ENCODE measurements around the gene ATF6B. TPM values are rescaled to one million over a fixed set of nuclear protein-coding genes. Genes with fewer than 3 reads are reported as not detected.

Gene ATF6B
- 55.7 and 60.0 TPM in 2 replicates for total RNA-seq (2014; rRNA removed; shearing (Covaris generic))

DNA sequence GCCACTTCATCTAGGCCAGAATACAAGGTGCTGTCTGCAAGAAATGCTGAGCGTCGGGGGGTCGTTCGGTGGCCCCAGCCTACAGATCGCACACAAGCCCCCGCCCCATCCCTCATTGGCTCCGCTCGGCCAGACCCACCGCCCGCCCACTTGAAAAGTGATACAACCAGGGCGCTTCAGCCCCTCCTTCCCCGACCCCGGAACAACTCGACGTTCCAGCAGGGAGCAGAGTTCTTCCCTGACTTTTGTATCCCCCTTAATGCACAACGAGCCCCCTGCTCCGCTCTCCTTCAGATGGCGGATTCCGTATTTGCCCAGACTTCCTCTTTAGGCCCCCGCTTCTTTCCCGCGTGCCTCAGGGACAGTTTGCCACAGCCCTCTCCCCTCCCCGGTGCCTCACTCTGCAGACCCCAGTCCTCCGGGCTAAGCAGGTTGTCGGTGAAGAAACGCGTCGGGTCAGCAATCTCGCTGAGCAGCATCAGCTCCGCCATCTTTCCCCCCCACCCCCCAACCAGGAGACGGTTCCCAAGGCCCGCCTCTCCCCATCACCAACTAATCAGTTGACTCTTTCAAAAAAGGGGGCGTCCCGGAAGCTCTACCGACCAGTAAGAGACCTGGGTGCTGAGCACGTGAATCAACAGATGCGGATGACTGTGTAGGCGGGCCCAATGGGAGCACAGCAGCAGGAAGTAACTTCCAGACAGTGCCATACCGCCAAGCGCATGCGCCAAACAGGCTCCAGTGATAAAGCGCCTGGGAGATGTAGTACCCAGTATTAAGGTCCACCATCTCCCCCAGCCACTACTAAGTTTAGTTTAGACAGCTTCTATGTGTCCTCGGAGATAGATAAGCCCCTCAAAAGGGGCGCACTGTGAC lies at the start of gene ATF6B:
Gene ATF6B, minus strand, starts transcription at position 530 of the 876 bp plus-strand sequence. Its CDS starts 39 bp downstream, at position 491.
- peak; percentile 97 for DNase-seq (ENCODE audit: low spot score)

- no peak for DNase-seq (ENCODE audit: low spot score)
Observed at GRCh38 chr6:32177183-32177787, 49.2 kb upstream of the ATF6B start.

- DNase-seq (ENCODE audit: low spot score) = no peak
Observed at GRCh38 chr6:32176476-32177182, 48.6 kb upstream of the ATF6B start.

DNA sequence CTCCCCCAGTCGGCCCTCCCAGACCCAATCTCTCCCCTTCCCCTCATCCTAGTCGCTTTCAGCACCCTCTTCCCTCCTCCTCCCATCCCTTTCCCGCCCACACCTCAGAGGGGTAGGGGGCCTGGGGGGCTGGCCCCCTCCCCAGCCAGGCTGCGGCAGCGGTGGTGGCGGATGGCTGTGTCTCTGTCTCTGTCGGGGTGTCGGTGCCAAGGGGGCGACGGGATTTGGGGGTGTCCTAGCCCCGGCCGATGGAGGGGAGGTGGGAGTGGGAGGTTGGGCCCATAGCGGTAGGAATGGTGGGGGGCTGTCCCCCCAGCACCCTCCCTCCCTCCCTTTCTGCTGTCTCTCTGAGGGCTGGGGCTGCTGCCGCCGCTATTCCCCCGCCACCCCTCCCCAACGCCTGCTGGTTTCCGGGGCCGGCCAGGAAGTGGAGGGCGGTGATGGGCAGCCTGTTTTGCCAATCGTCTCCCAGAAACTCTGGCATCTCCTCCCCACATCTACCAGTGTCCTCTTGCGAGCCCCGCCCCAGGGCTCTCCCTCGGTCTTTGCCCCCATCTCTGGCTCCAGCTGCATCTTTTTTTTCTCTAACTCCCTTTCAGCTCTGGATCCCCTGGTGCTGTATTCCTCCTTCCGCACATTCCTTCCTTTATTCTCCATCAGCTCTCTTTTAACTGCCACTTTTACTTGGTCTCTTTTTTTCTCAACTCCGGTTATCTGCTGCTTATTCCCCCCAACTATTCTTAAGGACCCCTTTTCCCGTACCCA lies 47.8 kb upstream of the ATF6B start, which contains the start of gene AGPAT1:
Gene AGPAT1, minus strand, starts transcription at position 374 of the 765 bp plus-strand sequence. CDS start 4,588 bp downstream, outside the sequence.
- DNase-seq (ENCODE audit: low spot score) = peak; percentile 93

- DNase-seq (ENCODE audit: low spot score) = no peak
Observed at GRCh38 chr6:32175322-32175710, 47.3 kb upstream of the ATF6B start.

- no peak for DNase-seq (ENCODE audit: low spot score)
Observed at GRCh38 chr6:32174416-32174815, 46.4 kb upstream of the ATF6B start.

DNA sequence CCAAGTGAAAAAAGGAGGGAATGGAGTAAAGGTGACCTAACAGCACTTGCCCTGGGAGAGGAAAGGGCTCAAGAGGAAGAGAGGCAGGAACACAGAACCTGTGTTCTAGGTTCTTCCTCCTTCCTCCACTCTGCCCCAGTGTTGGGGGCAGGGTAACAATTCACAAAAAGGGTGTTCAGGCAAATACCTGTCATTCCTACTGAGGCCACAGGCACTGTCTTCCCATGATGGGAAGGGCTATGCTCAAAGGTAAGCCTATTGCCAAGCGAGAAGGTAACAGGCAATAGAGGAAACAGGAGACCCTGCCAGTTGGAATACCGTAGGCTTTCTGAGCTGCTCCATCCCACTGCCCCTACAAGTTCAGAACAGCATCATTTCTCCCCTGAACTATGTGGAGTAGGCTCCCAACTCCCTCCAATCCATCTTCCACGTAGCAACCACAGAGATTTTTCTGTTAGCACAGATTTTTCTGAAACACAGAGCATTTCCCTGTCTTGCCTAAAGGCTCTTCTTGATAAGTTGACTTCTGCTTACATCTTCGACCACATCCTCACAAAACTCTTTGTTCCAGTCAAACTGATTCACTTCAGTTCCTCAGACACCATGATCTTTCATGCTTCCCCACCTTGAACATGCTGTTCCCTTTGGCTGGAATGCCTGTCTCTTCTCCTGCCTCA lies 45.1 kb upstream of the ATF6B start:
- DNase-seq (ENCODE audit: low spot score) = peak; percentile 22

- no peak for DNase-seq (ENCODE audit: low spot score)
Observed at GRCh38 chr6:32171234-32171633, 43.2 kb upstream of the ATF6B start.

DNA sequence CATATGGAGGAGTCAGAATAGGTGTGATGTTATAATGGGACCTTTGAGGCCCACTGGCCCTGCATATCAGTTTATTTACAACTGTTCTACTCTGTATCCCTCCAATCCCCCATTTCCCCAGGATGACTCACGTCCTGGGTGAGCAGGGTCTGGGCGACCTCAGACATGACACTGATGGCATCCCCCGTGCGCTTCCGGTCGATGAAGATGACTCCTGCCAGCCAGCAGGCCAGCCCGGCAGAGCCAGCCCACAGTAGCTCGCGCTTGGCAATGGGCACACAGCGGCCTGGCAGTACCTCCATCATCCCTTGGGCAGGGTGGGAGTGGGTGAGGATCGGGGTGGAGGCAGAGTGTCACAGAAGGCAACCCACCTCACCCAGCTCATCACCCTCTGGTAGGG lies 42.2 kb upstream of the ATF6B start:
- DNase-seq (ENCODE audit: low spot score) = no peak

GRCh38 chr6:32168807-32169591 lies 41.0 kb upstream of the ATF6B start:
- no peak for DNase-seq (ENCODE audit: low spot score)

DNA sequence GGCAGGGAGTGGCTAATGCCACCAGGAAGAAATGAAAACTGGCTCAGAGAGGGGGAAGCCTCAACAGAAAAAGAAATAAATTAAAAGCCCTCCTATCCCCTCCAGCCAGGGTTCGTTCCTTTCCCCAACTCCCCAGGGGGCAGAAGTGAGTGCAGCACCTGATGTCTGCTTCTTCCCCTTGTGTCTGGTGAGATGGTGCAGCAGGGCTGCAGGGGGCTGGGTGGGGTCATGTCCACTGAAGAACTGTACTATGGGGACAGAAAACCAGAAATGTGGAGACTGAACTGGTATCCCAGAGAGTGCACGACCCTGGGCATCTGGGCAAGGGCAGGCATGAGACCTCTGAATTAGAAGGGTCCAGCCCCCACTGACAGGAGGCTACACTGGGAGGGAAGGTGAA lies 40.3 kb upstream of the ATF6B start:
- DNase-seq (ENCODE audit: low spot score) = no peak

DNA sequence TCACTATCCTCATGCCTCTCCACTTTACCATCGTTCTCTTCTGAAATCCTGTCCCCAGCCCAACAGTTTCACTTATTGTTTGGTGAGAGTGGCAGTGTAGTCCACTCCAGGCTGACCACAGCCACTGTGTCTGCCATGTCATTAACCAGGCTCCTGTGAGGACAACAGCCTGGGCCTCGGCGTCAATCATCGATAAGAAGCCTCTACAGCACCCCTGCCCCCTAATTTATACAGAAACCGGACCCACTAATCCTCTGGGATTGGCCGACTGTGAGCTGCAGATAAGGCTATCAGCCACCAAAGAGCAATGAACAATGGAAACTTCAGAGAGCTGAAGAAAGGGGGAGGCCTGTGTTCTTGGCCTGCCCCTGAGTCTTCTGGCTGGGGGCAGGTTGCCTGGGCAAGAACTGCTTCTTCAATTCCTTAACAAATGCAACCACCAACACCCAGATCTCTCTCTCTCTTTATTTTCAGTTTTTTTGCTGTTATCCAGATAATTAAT lies 39.8 kb upstream of the ATF6B start:
- no peak for DNase-seq (ENCODE audit: low spot score)

DNA sequence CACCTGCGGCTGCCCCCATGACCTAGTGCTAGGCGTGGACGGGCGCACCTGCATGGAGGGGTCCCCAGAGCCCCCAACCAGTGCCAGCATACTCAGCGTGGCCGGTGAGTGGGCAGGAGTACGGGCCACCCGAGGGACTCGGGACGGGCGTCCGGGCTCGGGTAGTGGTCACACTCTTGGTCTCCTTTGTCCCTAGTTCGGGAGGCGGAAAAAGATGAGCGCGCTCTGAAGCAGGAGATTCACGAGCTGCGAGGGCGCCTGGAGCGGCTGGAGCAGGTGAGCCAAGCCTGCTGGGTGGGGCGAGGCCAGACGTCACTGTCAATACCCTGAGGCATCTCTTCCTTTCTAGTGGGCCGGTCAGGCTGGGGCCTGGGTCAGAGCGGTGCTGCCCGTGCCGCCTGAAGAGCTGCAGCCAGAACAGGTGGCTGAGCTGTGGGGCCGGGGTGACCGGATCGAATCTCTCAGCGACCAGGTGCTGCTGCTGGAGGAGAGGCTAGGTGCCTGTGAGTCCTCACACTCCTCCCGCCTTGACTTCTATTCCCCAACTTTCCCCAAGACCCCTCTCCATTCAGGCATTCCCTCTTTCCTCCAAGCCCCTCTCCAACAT lies 39.2 kb upstream of the ATF6B start:
- no peak for DNase-seq (ENCODE audit: low spot score)

GRCh38 chr6:32166411-32167061 lies 38.5 kb upstream of the ATF6B start:
- DNase-seq (ENCODE audit: low spot score) = no peak

DNA sequence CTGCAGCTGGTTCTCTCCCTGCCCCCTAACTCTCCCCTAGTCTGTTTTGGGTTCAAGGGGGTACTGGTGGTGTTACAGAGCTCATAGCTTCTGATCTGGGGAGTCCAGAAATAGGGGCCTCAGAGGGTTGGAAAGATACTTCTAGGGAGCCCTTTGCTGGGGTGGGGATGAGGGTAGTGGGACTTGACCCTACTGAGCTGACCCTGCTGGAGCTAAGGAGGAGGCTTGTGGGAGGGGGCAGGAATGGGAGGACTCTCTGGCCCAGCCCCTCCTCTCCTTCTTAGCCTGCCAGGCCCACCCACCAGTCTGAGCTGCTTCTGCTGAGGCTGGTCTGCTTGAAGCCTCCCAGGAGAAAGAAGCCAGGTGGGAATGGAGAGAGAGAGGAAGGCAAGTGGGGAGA lies 36.2 kb upstream of the ATF6B start, which contains the start of gene EGFL8:
Gene EGFL8, plus strand, starts transcription at position 301 of the 400 bp plus-strand sequence. CDS start 1,571 bp downstream, outside the sequence.
- no peak for DNase-seq (ENCODE audit: low spot score)

- DNase-seq (ENCODE audit: low spot score) = no peak
Observed at GRCh38 chr6:32163559-32164258, 35.7 kb upstream of the ATF6B start.

DNA sequence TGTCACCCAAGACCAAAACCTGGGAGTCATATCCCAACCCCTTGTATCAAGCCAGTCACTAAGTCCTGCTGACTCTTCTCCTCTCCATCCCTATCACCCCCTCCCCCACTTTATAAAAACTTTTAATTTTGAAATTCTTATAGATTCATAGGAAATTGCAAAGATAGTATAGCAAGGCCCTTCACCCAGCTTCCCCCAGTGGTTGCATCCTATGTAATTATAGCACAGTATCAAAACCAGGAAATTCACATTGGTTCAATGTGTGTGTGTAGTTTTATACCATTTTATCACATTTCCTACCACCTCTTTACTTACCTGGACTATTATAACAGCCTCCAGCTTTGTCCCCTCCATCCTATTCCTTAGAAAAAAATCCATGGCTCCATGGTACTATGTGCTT lies 30.0 kb upstream of the ATF6B start:
- DNase-seq (ENCODE audit: low spot score) = no peak

GRCh38 chr6:32156891-32157290 lies 28.8 kb upstream of the ATF6B start:
- DNase-seq (ENCODE audit: low spot score) = no peak
